ENCODE data around the gene PTPRN2. TPM values are rescaled to one million over a fixed set of nuclear protein-coding genes. Genes with fewer than 3 reads are reported as not detected.

PTPRN2 gene
- total and polyA plus RNA-seq, 2 of the 8 experiments (the other 6 are each of a cell fraction or from before 2014, with no cell fraction given): 2.6 to 4.5 TPM

- no peak for TF ChIP-seq CREB1 (IDR thresholded peaks at IDR 0.05)
- no peak for TF ChIP-seq SIX5 (IDR thresholded peaks at IDR 0.05; ENCODE audit: low read depth, low read length)
- no peak for TF ChIP-seq GTF2F1 (IDR thresholded peaks at IDR 0.05; ENCODE audit: borderline replicate concordance, low read depth, low read length)
- TF ChIP-seq ASH2L (IDR thresholded peaks at IDR 0.05; ENCODE audit: low read length): no peak
- no peak for TF ChIP-seq SIRT6 (IDR thresholded peaks at IDR 0.05; ENCODE audit: low read length)
- TF ChIP-seq EGR1 (IDR thresholded peaks at IDR 0.05; ENCODE audit: borderline replicate concordance, low read depth, low read length): no peak
- no peak for TF ChIP-seq JUN (IDR thresholded peaks at IDR 0.05; ENCODE audit: low read depth, low read length)
- TF ChIP-seq EP300 (IDR thresholded peaks at IDR 0.05; ENCODE audit: borderline replicate concordance in 1 of 2, low read depth in 2 of 2, low read length in 2 of 2): no peak
- no peak for TF ChIP-seq EZH2 (IDR thresholded peaks at IDR 0.05; ENCODE audit: low read depth, low read length, severe bottlenecking)
These were observed 98.0 kb downstream of the PTPRN2 start (continued) for GRCh38 chr7:158489462-158490155.

Measured in H1 (cell line).